Activated naive CD8-positive, alpha-beta T cell treated with anti-CD3 and anti-CD28 coated beads, Interleukin-2, amount 10 ng/mL, durations not matched to agents 7 days and 5 days (primary cell): ENCODE results near the gene CA10. TPM values are rescaled to one million over a fixed set of nuclear protein-coding genes. Genes with fewer than 3 reads are reported as not detected.

Experiments used
- ATAC-seq: fragments of 150-1000 bp; cut with Tn5 transposase; one replicate; pipeline ENCODE4 v1.10.0; 2021; ENCODE audit warnings: low read depth, moderate library complexity
- POLR2A ChIA-PET: fragments of 350-600 bp; sonication (Branson Sonifier 250); formaldehyde crosslinking; loops from one replicate; lab custom pipeline; 2021; ENCODE audit warnings: antibody characterized with exemption; lab: Charles Lee
- DNase-seq: peaks from one replicate; pipeline ENCODE4 v3.0.0; 2021
- H3K27ac Mint-ChIP-seq: one replicate; pipeline ENCODE4 v1.8.0; 2022; ENCODE audit warnings: mild to moderate bottlenecking, mixed read lengths
- H3K27me3 Mint-ChIP-seq: one replicate; pipeline ENCODE4 v1.8.0; 2022; ENCODE audit warnings: mild to moderate bottlenecking, moderate library complexity, mixed read lengths
- H3K36me3 Mint-ChIP-seq: one replicate; pipeline ENCODE4 v1.8.0; 2021; ENCODE audit warnings: mild to moderate bottlenecking, mixed read lengths
- H3K4me1 Mint-ChIP-seq: one replicate; pipeline ENCODE4 v1.8.0; 2021; ENCODE audit warnings: mixed read lengths
- H3K4me3 Mint-ChIP-seq: one replicate; pipeline ENCODE4 v1.8.0; 2022; ENCODE audit warnings: mild to moderate bottlenecking, moderate library complexity, mixed read lengths
- H3K9me3 Mint-ChIP-seq: one replicate; pipeline ENCODE4 v1.8.0; 2021; ENCODE audit warnings: mixed read lengths
- total RNA-seq, 2 experiments: library from RNA; stranded (reverse); gene quantifications; one replicate each; pipeline ENCODE4 v1.2.3, GENCODE V29; 2021

Gene CA10
- total RNA-seq, 2 experiments from 2014 or later = 0.20 TPM; not detected in 1

DNA sequence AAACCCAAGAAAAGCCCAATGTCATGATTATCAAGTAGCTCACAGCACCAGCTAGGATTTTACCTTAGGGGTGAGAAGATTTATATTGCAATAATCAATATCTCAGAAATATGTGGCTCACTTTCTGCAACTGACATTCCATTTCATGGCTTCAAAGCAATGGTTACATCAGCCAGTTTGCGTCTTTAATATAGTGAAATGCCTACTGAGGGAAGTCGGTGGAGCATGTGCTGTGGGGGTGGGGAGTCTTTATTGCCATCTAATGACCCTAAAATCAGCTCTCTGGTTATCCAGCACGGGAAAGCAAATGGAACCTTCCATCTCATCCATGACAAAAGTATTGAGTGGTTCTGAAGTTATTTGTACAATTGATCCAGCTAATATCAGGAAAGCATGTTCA lies 395.5 kb downstream of the CA10 start:
- Mint-ChIP-seq H3K36me3 (no peaks in the 10 kb centered on the region), H3K27me3 (peaks cover 2% of the 10 kb centered on the region), H3K9me3 (no peaks in the 10 kb centered on the region), H3K4me1 (no peaks in the 10 kb centered on the region), H3K4me3 (no peak overlapping the region), H3K27ac (no peak overlapping the region)
- POLR2A ChIA-PET = no interaction called here
- DNase-seq (no peak), ATAC-seq (no peak)

DNA sequence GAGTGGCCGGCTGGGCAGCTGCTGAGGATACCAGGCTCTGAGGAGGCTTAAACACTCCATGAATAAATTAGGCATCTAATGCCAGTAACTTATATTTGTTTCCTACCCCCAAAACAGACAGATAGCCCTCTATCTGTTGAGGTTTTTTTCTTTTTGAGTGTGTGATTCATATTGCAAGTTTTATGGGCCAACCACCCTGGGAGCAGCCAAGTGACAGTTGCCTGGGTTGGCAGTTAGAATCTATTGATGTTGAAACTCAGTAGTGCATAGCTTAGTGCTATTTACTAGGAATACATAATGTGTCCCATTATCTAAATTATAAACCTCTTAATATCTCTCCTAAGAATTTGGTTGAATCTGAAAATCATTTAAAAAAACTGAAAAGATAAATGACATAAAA lies 397.4 kb downstream of the CA10 start:
- H3K9me3 Mint-ChIP-seq = no peaks in the 10 kb centered on the region
- no peak overlapping the region for H3K4me3 Mint-ChIP-seq
- peaks cover 2% of the 10 kb centered on the region for H3K27me3 Mint-ChIP-seq
- H3K36me3 Mint-ChIP-seq = no peaks in the 10 kb centered on the region
- H3K4me1 Mint-ChIP-seq = no peaks in the 10 kb centered on the region
- no peak for DNase-seq
- H3K27ac Mint-ChIP-seq = no peak overlapping the region
- no peak for ATAC-seq
- POLR2A ChIA-PET = no interaction called here

DNA sequence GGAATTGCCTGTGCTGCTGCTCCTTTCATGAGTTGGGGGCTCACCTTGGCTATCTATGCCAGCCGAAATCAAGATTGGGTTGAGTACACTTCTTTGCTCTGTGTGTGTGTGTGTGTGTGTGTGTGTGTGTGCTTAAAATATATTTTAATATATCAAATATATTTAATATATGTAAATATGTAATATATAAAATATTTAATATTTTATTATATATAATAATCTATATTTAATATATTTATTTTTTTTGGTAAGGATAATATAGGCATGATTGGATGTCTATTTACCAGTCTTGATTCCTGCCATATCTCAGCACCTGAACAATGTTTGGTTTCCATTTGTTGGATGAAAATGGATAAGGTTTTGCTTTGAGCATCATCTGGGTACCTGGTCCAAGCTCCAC lies 399.3 kb downstream of the CA10 start:
- H3K27me3 Mint-ChIP-seq = peaks cover 4% of the 10 kb centered on the region
- ATAC-seq (no peak), DNase-seq (no peak)
- no peaks in the 10 kb centered on the region for H3K36me3 Mint-ChIP-seq
- no peaks in the 10 kb centered on the region for H3K9me3 Mint-ChIP-seq
- POLR2A ChIA-PET = no interaction called here
- H3K4me3 Mint-ChIP-seq = no peak overlapping the region
- H3K27ac Mint-ChIP-seq = no peak overlapping the region
- H3K4me1 Mint-ChIP-seq = no peaks in the 10 kb centered on the region

DNA sequence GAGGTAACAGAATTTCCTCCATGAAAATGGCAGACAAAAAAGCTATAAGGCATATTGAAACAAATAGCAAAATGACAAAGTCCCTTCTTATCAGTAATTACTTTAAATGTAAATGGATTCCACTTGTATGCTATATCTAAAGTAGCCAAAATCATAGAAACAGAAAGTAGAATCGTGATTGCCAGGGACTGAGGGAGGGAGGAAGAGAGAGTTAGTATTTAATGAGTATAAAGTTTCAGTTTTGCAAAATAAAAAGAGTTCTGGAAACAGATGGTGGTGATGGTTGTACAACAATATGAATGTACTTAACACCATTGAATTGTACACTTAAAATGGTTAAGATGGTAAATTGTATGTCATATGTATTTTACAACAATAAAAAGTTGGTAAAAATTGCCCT lies 407.4 kb downstream of the CA10 start:
- no peak overlapping the region for H3K27ac Mint-ChIP-seq

DNA sequence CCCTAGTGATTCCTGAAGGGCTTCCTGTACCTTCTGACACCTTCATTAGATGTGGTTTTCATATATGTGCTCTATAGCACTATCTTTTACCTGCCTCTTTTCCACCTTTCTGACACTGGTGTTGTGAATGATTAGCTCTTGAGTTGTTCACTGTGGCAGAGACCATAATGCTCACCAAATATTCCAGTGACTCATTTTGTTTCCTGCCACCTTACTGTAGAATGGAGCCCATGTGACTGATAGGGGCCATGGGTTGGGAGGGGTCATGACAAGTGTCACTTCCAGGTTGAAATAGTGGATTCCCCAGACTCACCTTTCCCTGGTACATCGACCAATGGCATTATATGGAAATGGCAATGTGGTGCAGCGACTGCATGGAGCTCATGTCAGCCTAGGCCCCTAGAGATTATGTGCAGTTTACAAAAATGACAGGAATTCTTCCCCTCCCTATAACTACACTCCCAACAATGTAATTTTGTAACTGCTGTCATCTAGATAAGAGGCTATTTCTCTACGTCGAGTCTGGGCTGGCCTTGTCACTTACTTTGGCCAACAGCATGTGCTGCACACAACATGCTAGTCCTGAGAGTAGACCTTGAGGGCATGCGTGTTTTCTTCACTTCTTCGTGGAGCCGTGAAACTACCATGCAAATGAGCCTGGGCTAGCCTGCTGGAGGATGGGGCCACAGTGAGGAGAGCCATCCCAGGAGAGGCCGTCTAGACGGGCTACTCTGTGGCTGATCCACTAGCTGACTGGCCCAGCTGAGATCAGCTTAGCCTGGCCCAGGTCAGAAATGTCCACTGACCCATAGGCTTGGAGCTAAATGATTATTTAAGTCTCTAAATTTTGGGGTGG lies 409.5 kb downstream of the CA10 start:
- no peaks in the 10 kb centered on the region for H3K9me3 Mint-ChIP-seq
- H3K4me1 Mint-ChIP-seq = peaks cover 2% of the 10 kb centered on the region
- no peaks in the 10 kb centered on the region for H3K27me3 Mint-ChIP-seq
- no peak overlapping the region for H3K27ac Mint-ChIP-seq
- POLR2A ChIA-PET = no interaction called here
- no peak for DNase-seq
- no peak overlapping the region for H3K4me3 Mint-ChIP-seq
- H3K36me3 Mint-ChIP-seq = no peaks in the 10 kb centered on the region
- ATAC-seq = no peak

More for the DNA sequence above, 407.4 kb downstream of the CA10 start:
- H3K27me3 Mint-ChIP-seq = peaks cover 2% of the 10 kb centered on the region
- no peaks in the 10 kb centered on the region for H3K36me3 Mint-ChIP-seq
- POLR2A ChIA-PET = no interaction called here
- DNase-seq = no peak
- peaks cover 2% of the 10 kb centered on the region for H3K4me1 Mint-ChIP-seq
- H3K4me3 Mint-ChIP-seq = no peak overlapping the region
- H3K9me3 Mint-ChIP-seq = no peaks in the 10 kb centered on the region
- ATAC-seq = no peak

DNA sequence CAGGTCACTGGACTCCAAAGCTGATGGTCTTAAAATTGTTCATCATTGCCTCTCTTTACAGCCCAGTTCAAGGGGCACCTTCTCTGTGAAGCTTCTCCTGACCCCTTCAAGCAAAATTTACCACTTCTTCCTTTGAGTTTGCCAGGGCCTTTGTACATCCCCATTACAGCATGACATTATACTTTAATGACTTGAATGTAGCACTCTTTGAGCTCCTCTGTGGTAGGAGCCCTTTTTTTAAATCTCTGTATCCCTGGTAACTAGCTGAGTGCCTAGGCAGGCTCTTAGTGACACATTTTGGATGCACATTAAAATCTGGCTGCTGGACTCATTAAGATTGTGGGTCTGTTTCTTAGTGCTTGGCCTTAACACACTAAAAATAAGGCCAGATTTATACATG lies 412.1 kb downstream of the CA10 start:
- Mint-ChIP-seq H3K9me3 (no peaks in the 10 kb centered on the region), H3K27me3 (peaks cover 3% of the 10 kb centered on the region), H3K27ac (no peak overlapping the region), H3K4me1 (peaks cover 2% of the 10 kb centered on the region), H3K36me3 (no peaks in the 10 kb centered on the region), H3K4me3 (no peak overlapping the region)
- POLR2A ChIA-PET = no interaction called here
- DNase-seq = no peak
- ATAC-seq = no peak

DNA sequence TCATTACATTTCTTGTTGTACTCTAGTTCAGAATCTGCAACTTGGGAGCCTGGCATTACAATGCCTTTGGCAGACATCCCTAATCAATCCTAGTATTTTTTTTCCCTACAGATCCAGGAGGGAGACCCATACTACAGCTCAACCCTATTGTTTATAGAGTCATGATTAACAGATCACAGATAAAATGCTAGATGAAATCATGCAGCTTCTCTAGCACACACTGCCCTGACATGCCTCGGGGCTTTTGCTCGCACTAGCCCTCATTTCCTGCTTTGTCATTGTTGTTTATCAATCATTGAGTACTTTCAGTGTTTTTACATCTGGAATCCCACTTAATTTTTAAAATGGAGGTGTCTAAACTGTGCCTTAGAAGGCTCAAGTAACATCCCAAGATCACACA lies 412.5 kb downstream of the CA10 start:
- POLR2A ChIA-PET = no interaction called here
- Mint-ChIP-seq H3K27me3 (peaks cover 3% of the 10 kb centered on the region), H3K9me3 (no peaks in the 10 kb centered on the region)

DNA sequence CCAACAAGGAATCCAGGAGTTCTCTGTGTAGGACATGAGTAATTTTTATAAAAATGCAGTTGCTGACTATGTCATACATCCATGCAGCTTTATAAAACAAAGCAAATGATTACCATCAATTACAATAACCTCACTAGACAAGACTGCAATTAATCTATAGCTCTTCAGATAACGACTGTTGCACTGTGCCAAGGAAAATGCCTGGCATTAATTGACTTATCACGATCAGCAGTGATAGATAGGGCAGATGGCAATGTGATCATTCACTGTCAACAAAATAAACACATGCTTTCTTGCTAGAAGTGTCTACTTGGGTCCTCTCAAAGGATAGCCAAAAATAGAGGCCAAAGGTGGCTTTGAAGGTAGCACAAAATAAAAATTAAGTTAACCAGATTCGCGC lies 415.0 kb downstream of the CA10 start:
- Mint-ChIP-seq H3K4me1 (no peaks in the 10 kb centered on the region), H3K9me3 (no peaks in the 10 kb centered on the region), H3K36me3 (no peaks in the 10 kb centered on the region), H3K4me3 (no peak overlapping the region), H3K27ac (no peak overlapping the region), H3K27me3 (peaks cover 3% of the 10 kb centered on the region)
- no peak for DNase-seq
- POLR2A ChIA-PET = no interaction called here
- ATAC-seq = no peak

More for the DNA sequence above, 412.5 kb downstream of the CA10 start:
- H3K27ac Mint-ChIP-seq = no peak overlapping the region
- H3K36me3 Mint-ChIP-seq = no peaks in the 10 kb centered on the region
- ATAC-seq (no peak), DNase-seq (no peak)
- H3K4me3 Mint-ChIP-seq = no peak overlapping the region
- H3K4me1 Mint-ChIP-seq = peaks cover 2% of the 10 kb centered on the region

DNA sequence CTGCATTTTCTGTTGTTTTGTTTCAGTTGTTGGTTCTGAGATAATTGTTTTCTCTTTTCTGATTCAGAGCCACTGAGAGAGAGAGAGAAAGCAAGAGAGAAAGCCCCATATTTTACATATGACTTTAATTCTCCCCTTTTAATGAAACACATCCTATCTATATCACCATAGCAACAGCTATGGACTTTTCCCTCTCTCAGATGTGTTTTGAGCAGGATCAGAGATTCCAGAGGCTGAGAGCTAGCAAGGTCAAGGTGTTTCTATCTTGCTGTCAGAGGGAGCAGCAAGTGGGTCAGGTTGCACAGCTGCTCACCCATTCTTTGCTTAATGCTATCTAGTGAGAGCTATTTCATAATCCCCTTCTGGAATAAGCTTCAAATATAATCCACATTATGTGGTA lies 415.9 kb downstream of the CA10 start:
- no peak for ATAC-seq
- POLR2A ChIA-PET = no interaction called here
- peaks cover 3% of the 10 kb centered on the region for H3K27me3 Mint-ChIP-seq

DNA sequence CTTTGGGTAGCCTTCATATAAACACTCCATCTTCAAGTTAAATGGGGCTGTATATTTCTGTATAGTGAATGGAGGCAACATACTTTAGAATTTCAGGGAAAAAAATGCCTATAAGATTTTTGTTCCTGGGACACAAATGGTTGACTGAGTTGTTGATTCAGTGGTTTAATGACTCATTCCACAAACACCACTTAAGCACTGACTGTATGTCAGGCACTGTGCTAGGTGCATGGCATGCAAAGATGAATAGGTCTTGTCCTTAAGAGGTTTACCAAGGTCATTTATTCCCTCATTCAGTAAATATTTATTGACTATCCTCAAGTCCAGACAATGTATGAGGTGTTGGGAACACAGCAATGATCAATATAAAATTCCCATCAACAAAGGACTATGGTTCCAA lies 417.1 kb downstream of the CA10 start:
- ATAC-seq (no peak), DNase-seq (no peak)
- no peak overlapping the region for H3K27ac Mint-ChIP-seq
- H3K27me3 Mint-ChIP-seq = peaks cover 3% of the 10 kb centered on the region
- no peaks in the 10 kb centered on the region for H3K9me3 Mint-ChIP-seq
- H3K4me1 Mint-ChIP-seq = no peaks in the 10 kb centered on the region
- H3K4me3 Mint-ChIP-seq = no peak overlapping the region
- POLR2A ChIA-PET = no interaction called here
- no peaks in the 10 kb centered on the region for H3K36me3 Mint-ChIP-seq

More for the DNA sequence above, 415.9 kb downstream of the CA10 start:
- DNase-seq = no peak
- Mint-ChIP-seq H3K9me3 (no peaks in the 10 kb centered on the region), H3K27ac (no peak overlapping the region), H3K36me3 (no peaks in the 10 kb centered on the region), H3K4me3 (no peak overlapping the region), H3K4me1 (no peaks in the 10 kb centered on the region)

DNA sequence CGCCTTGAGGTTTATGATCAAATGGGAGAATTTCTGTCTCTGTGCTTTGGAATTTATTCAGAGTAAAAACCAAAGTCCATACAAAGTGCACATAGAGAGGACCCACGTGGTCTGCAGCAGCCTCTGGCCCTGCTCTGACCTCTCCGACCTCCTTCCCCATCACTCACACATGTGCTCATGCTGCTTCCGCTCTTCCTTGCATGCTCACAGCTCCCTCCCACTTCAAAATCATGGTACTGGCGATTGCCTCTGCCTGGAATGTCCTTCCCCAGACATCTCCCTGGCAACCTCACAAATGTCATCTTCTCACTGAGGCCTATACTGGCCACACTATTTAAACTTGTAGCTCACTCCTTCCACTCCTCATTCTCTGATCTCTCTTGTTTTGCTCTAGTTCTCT lies 418.0 kb downstream of the CA10 start:
- H3K9me3 Mint-ChIP-seq = no peaks in the 10 kb centered on the region
- H3K27me3 Mint-ChIP-seq = peaks cover 3% of the 10 kb centered on the region
- no peak for DNase-seq
- no peaks in the 10 kb centered on the region for H3K36me3 Mint-ChIP-seq
- no peak for ATAC-seq
- no peak overlapping the region for H3K4me3 Mint-ChIP-seq
- H3K4me1 Mint-ChIP-seq = no peaks in the 10 kb centered on the region
- no peak overlapping the region for H3K27ac Mint-ChIP-seq
- POLR2A ChIA-PET = no interaction called here

DNA sequence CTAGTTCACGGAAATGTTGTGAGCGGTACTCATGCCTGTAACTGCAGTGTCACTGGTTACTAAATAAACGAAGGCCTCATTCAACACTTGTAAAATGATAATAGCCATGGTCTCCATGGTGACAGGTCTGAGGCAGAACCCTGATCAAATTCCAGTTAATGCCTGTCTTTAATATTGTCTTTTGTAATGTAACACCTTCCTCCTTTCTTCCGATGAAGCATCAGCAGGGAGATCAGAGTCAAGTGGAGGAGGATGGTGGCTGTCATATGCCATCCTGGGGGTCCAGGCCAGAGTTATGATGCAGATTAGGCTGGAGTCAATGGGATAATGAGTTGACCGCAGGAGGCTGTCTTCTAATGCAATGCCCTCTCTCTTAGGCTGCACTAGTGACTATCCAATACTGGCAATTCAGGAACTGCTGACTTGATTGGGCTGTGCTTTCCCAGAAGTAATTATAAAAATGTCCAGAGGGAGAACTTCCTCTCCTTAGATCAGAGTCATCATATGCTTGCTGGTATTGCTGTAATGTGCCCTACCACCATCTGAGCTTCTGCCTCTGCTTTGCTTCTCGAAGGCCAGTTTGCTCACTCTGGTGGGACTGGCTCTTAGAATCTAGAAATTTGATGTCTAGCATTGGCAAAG lies 419.1 kb downstream of the CA10 start:
- no peak for DNase-seq
- Mint-ChIP-seq H3K9me3 (no peaks in the 10 kb centered on the region), H3K4me3 (no peak overlapping the region), H3K36me3 (no peaks in the 10 kb centered on the region), H3K27ac (no peak overlapping the region), H3K27me3 (peaks cover 7% of the 10 kb centered on the region), H3K4me1 (no peaks in the 10 kb centered on the region)
- no peak for ATAC-seq
- POLR2A ChIA-PET = no interaction called here

DNA sequence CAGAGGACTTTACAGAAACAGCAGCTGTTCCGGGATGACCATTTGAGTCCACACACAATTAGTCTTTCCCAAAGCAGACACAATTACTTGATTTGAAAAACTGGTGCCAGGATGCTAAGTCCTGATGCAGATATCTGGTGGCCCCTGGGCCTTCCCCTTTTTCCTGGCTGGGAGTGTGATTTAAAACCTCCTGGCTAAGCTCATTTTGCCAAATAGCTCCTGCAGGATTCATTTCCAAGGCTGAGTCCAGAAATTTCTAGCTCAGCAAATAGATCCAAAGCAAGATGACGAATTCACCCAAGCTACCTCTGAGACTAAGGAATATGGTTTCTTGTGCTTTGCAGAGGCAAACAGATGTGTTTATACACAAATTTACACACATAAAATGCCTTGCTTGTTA lies 422.2 kb downstream of the CA10 start:
- Mint-ChIP-seq H3K36me3 (no peaks in the 10 kb centered on the region), H3K27ac (no peak overlapping the region), H3K4me3 (no peak overlapping the region), H3K9me3 (no peaks in the 10 kb centered on the region), H3K27me3 (peaks cover 14% of the 10 kb centered on the region), H3K4me1 (no peaks in the 10 kb centered on the region)
- POLR2A ChIA-PET = no interaction called here
- ATAC-seq (no peak), DNase-seq (no peak)

DNA sequence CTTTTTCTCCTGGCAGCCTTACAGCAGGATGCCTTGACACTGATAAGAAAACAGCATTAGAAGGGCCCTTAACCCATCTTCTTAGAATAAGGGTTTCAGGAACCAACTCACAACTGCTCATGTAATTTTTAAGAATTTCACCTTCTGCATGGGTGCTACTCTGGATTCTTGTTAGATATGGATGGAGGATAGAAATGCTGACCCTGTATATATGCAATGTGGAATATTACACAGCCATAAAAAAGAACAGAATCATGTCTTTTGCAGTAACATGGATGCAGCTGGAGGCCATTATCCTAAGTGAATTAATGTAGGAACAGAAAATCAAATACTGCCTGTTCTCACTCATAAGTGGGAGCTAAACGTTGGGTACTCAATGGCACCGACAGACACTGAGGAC lies 423.5 kb downstream of the CA10 start:
- no peak overlapping the region for H3K27ac Mint-ChIP-seq
- H3K9me3 Mint-ChIP-seq = no peaks in the 10 kb centered on the region
- DNase-seq (no peak), ATAC-seq (no peak)
- H3K27me3 Mint-ChIP-seq = peaks cover 14% of the 10 kb centered on the region
- no peak overlapping the region for H3K4me3 Mint-ChIP-seq
- POLR2A ChIA-PET = interaction anchor here (0.6 kb wide), 1 partner anchor 64 kb away, joined by 4 read pairs; no protein-coding TSS in a partner anchor
- H3K4me1 Mint-ChIP-seq = no peaks in the 10 kb centered on the region
- H3K36me3 Mint-ChIP-seq = no peaks in the 10 kb centered on the region
